Stimulated activated naive CD8-positive, alpha-beta T cell treated with anti-CD3 and anti-CD28 coated beads, Interleukin-15, amount 100 ng/mL, for 72 hours (primary cell): ENCODE data around the gene KRT6A.

Experiments
- ATAC-seq: fragments of 150-1000 bp; cut with Tn5 transposase; 2 replicates; pipeline ENCODE4 v1.10.0; 2021; ENCODE audit warnings: mild to moderate bottlenecking, moderate library complexity
- DNase-seq, 2 donors: peaks; one replicate each; pipeline ENCODE4 v3.0.0; 2021 to 2022
- H3K27ac Mint-ChIP-seq, 2 donors: one replicate each; pipeline ENCODE4 v1.8.0; 2022; ENCODE audit warnings: mild to moderate bottlenecking in 2 of 2, mixed read lengths in 2 of 2, moderate library complexity in 2 of 2
- H3K27me3 Mint-ChIP-seq: one replicate; pipeline ENCODE4 v1.8.0; 2022; ENCODE audit warnings: mixed read lengths
- H3K4me1 Mint-ChIP-seq: one replicate; pipeline ENCODE4 v1.8.0; 2022; ENCODE audit warnings: mild to moderate bottlenecking, mixed read lengths
- H3K4me3 Mint-ChIP-seq, 2 donors: one replicate each; pipeline ENCODE4 v1.8.0; 2022; ENCODE audit warnings: mild to moderate bottlenecking in 2 of 2, mixed read lengths in 2 of 2, moderate library complexity in 1 of 2
- H3K9me3 Mint-ChIP-seq, 2 donors: one replicate each; pipeline ENCODE4 v1.8.0; 2022; ENCODE audit warnings: mixed read lengths in 2 of 2

KRT6A gene

GRCh38 chr12:52528641-52529143 is 35.6 kb upstream of the KRT6A start:
- no peak for DNase-seq
- Mint-ChIP-seq H3K27me3 (no peaks in the 10 kb centered on the region), H3K9me3 (no peaks in the 10 kb centered on the region), H3K4me1 (no peaks in the 10 kb centered on the region), H3K27ac (peak overlapping the region in 1 of 2 donors; percentile 12), H3K4me3 (no peak overlapping the region)
- ATAC-seq = no peak

DNA sequence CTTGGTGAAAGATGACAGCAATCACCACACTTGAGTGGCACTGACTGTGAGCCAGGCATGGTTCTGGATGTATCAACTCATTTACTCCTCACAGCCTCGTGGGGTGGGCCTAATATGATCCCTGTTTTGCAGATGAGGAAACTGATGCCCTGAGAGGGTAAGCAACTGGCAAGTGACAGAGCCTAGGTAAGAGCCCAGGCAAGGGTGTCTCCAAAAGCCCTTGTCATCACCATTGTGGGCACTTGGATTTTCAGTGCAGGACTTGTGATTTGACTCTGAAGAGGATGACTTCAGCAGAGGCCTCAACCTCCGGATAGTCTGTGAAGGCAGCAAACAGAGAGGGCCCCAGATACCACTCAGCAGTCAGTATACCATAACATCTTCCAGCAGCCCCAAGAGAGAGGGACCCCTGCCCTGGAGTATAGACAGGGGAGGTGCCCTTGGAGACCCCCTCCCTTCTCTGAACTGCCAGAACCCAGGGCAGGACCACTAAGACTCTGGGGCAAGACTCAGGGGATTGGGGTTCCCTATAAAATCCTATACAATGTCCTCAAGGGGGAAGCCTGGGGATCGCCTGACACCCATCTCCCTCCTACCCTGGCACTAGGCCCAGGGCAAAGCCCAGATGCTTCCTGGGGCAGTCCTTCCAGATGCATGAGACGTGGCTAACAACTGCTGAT is 34.2 kb upstream of the KRT6A start:
- DNase-seq (no peak), ATAC-seq (no peak)
- H3K4me1 Mint-ChIP-seq = no peaks in the 10 kb centered on the region
- no peaks in the 10 kb centered on the region for H3K9me3 Mint-ChIP-seq
- H3K4me3 Mint-ChIP-seq = no peak overlapping the region
- peaks cover 5% of the 10 kb centered on the region for H3K27me3 Mint-ChIP-seq
- H3K27ac Mint-ChIP-seq = no peak overlapping the region

GRCh38 chr12:52526511-52526951 is 33.5 kb upstream of the KRT6A start:
- H3K4me1 Mint-ChIP-seq = peaks cover 5% of the 10 kb centered on the region
- peak; percentile 31 for ATAC-seq
- DNase-seq = peak in 1 of 2 donors; percentile 7
- no peak overlapping the region for H3K4me3 Mint-ChIP-seq
- peak overlapping the region in 1 of 2 donors; percentile 57 for H3K27ac Mint-ChIP-seq
- no peaks in the 10 kb centered on the region for H3K9me3 Mint-ChIP-seq
- H3K27me3 Mint-ChIP-seq = peaks cover 13% of the 10 kb centered on the region

DNA sequence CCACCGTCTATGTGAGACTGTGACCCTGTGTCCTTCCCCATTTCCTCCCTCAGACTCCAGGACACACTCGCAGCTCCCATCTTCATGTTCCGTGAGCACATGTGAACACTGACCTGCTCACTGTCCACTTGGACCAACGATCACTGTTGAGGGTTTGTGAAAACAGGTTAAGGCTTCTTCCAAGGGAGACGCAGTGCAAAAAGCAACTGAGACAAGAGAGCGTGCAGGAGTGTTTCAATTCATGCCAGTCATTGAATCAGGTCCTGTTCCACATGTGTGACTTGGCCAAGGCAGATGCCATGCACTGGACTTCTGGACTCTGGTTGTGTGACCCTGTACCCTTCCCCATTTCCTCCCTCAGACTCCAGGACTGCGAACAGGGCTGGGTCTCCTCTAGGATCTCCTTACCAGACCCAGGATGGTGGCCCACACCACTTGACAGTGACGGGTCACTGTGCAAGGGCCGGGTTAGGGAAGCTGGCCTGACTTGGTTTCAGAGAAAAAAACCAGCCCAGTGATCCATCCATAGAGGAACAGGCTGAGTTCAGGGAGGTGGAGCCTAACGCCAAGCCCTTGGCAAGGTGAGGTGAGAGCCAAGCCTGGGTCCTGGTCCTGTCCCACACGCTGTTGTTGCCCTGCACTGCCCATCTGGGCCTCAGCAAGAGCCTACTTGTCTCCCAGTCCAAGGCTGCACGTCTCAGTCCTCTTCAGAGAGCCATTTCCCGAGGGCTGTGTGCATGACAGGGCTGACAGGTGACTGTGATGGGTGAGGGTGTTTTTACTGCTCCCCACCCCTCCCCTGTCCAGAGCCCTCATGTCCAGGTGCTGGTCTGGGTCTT is 32.8 kb upstream of the KRT6A start:
- no peaks in the 10 kb centered on the region for H3K9me3 Mint-ChIP-seq
- H3K27ac Mint-ChIP-seq = no peak overlapping the region
- H3K4me1 Mint-ChIP-seq = peaks cover 8% of the 10 kb centered on the region
- ATAC-seq = no peak
- peak in 1 of 2 donors; percentile 2 for DNase-seq
- no peak overlapping the region for H3K4me3 Mint-ChIP-seq
- peaks cover 16% of the 10 kb centered on the region for H3K27me3 Mint-ChIP-seq

DNA sequence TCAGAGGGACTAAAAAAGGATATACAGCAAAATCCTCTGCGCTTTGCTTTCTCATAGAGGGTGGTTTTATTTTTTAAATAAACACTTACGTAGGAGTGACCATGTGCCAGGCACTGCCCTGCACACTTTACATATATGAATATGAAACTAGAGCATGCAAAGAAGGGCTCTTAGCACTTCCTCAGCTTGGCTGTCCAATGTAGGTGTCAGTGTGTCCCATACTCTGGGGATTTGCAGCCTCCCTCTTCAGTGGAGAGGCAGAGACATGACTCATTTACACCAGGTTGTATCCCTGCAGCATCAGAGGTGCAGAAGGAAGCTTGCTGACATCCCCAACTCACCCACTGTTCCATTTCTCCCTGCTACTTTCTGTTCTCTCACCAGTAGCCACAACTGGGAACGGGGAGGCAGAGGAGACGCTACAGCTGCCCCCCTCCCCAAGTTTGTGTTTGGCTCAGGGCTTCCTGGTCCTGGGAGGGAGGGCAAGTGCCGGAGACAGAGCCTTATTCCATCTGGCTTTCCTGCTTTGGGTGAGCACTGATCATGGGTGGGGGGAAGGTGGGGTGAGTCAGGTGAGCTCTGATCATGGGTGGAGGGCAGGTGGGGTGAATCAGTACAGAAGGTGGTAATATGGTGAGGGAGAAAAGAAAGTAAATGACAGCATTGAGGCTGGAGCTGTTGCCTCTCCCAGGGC is 32.0 kb upstream of the KRT6A start:
- no peak overlapping the region for H3K4me3 Mint-ChIP-seq
- H3K9me3 Mint-ChIP-seq = no peaks in the 10 kb centered on the region
- no peak overlapping the region for H3K27ac Mint-ChIP-seq
- peaks cover 8% of the 10 kb centered on the region for H3K4me1 Mint-ChIP-seq
- ATAC-seq (no peak), DNase-seq (no peak)
- H3K27me3 Mint-ChIP-seq = peaks cover 16% of the 10 kb centered on the region

GRCh38 chr12:52524241-52524897 is 31.3 kb upstream of the KRT6A start:
- Mint-ChIP-seq H3K9me3 (no peaks in the 10 kb centered on the region), H3K27me3 (peaks cover 16% of the 10 kb centered on the region), H3K27ac (no peak overlapping the region), H3K4me1 (peaks cover 8% of the 10 kb centered on the region), H3K4me3 (no peak overlapping the region)
- ATAC-seq = no peak
- peak in 1 of 2 donors; percentile 4 for DNase-seq

- Mint-ChIP-seq H3K9me3 (no peaks in the 10 kb centered on the region), H3K27me3 (peaks cover 16% of the 10 kb centered on the region), H3K4me3 (no peak overlapping the region), H3K4me1 (peaks cover 8% of the 10 kb centered on the region), H3K27ac (no peak overlapping the region)
- no peak for ATAC-seq
- DNase-seq = no peak
Observed at GRCh38 chr12:52523824-52524223, 30.8 kb upstream of the KRT6A start.

- Mint-ChIP-seq H3K9me3 (no peaks in the 10 kb centered on the region), H3K27me3 (peaks cover 16% of the 10 kb centered on the region), H3K27ac (no peak overlapping the region), H3K4me3 (no peak overlapping the region), H3K4me1 (peaks cover 8% of the 10 kb centered on the region)
- DNase-seq (no peak), ATAC-seq (no peak)
Observed at GRCh38 chr12:52522346-52523011, 29.4 kb upstream of the KRT6A start.

DNA sequence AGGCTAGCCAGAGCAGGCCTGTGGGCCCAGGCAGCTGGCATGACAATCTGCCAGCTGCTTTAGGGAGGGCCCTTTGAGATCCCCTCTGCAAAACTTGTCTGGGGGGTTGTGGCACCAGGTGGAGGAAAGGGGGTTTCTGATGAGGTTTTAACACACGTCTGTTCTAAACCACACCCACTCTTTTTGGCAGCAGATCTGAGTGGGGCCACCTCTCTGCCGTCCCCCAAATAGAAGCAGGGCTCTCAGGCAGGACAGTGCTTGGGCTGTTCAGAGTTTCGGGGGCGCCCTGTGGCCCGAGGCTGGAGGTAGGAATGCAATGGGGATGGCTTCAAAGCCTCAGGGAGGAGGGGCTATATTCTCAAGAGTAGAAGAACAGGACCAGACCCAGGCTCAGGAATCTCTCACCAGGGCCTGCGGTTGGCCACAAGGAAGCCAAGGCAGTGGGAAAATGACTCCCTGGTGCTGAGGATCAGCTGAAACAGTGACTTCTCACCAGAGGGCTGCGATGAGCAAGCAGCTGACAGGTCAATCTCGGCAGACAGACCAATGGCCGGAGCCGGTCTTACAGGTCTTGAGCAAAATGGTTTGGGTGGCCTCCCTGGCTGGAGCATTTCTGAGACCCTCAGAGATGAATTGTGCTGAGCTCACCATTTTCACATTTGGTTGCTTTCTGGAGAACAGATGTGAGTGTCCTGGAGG is 28.7 kb upstream of the KRT6A start:
- H3K4me1 Mint-ChIP-seq = peaks cover 8% of the 10 kb centered on the region
- H3K27ac Mint-ChIP-seq = peak overlapping the region in 1 of 2 donors; percentile 84

GRCh38 chr12:52521175-52521567 is 28.1 kb upstream of the KRT6A start:
- H3K4me3 Mint-ChIP-seq = no peak overlapping the region
- H3K9me3 Mint-ChIP-seq = no peaks in the 10 kb centered on the region
- H3K27me3 Mint-ChIP-seq = peaks cover 16% of the 10 kb centered on the region
- DNase-seq (no peak), ATAC-seq (no peak)
- no peak overlapping the region for H3K27ac Mint-ChIP-seq
- H3K4me1 Mint-ChIP-seq = peaks cover 8% of the 10 kb centered on the region

More for the DNA sequence above, 28.7 kb upstream of the KRT6A start:
- DNase-seq (no peak), ATAC-seq (no peak)
- H3K4me3 Mint-ChIP-seq = no peak overlapping the region
- no peaks in the 10 kb centered on the region for H3K9me3 Mint-ChIP-seq
- peaks cover 16% of the 10 kb centered on the region for H3K27me3 Mint-ChIP-seq

GRCh38 chr12:52519826-52520662 is 27.0 kb upstream of the KRT6A start, which contains the start of gene KRT5:
KRT5 (minus strand) TSS chr12:52520394; CDS start chr12:52520296, 98 bp downstream.
- Mint-ChIP-seq H3K27me3 (peaks cover 16% of the 10 kb centered on the region), H3K4me3 (no peak within 1 kb of the TSS), H3K27ac (no peak within 1 kb of the TSS), H3K4me1 (peaks cover 8% of the 10 kb centered on the region), H3K9me3 (no peaks in the 10 kb centered on the region)
- ATAC-seq = no peak
- no peak for DNase-seq

GRCh38 chr12:52519387-52519703 is 26.3 kb upstream of the KRT6A start:
- no peak for DNase-seq
- H3K9me3 Mint-ChIP-seq = no peaks in the 10 kb centered on the region
- H3K27me3 Mint-ChIP-seq = peaks cover 16% of the 10 kb centered on the region
- H3K4me3 Mint-ChIP-seq = no peak overlapping the region
- no peak overlapping the region for H3K27ac Mint-ChIP-seq
- ATAC-seq = no peak
- H3K4me1 Mint-ChIP-seq = peaks cover 8% of the 10 kb centered on the region

- no peaks in the 10 kb centered on the region for H3K9me3 Mint-ChIP-seq
- peak overlapping the region in 1 of 2 donors; percentile 91 for H3K27ac Mint-ChIP-seq
- H3K4me1 Mint-ChIP-seq = peaks cover 8% of the 10 kb centered on the region
- H3K4me3 Mint-ChIP-seq = no peak overlapping the region
- no peak for DNase-seq
- H3K27me3 Mint-ChIP-seq = peaks cover 16% of the 10 kb centered on the region
- no peak for ATAC-seq
Observed at GRCh38 chr12:52518574-52519386, 25.7 kb upstream of the KRT6A start.
